Hepatocyte (in vitro differentiated cells): ENCODE data around the gene ABLIM2. TPM values are rescaled to one million over a fixed set of nuclear protein-coding genes. Genes with fewer than 3 reads are reported as not detected.

Experiments
- DNase-seq: peaks from one replicate; pipeline ENCODE4 v3.0.0-alpha.2; 2016; ENCODE audit warnings: low spot score
- H2AFZ ChIP-seq: fragments of 200-600 bp; sonication (generic); 2 replicates; pipeline ENCODE4 v1.6.0; 2016; ENCODE audit warnings: antibody characterized with exemption, mild to moderate bottlenecking
- H3K27ac ChIP-seq: fragments of 200-600 bp; sonication (generic); 2 replicates; pipeline ENCODE4 v1.5.1; 2016; ENCODE audit warnings: mild to moderate bottlenecking
- H3K27me3 ChIP-seq: fragments of 200-600 bp; sonication (generic); 2 replicates; pipeline ENCODE4 v1.6.1; 2016
- H3K36me3 ChIP-seq: fragments of 200-600 bp; sonication (generic); replicated peaks from 2 replicates; pipeline ENCODE4 v1.5.1; 2016; ENCODE audit warnings: low read depth; ENCODE audit not compliant: insufficient read depth
- H3K4me1 ChIP-seq: fragments of 200-600 bp; sonication (generic); 2 replicates; pipeline ENCODE4 v1.5.1; 2016; ENCODE audit warnings: mild to moderate bottlenecking, moderate library complexity; ENCODE audit not compliant: insufficient read depth
- H3K4me2 ChIP-seq: fragments of 200-600 bp; sonication (generic); 2 replicates; pipeline ENCODE4 v1.6.0; 2016
- H3K4me3 ChIP-seq: fragments of 200-600 bp; sonication (generic); 2 replicates; pipeline ENCODE4 v1.5.1; 2016; ENCODE audit warnings: mild to moderate bottlenecking
- H3K79me2 ChIP-seq: fragments of 200-600 bp; sonication (generic); 2 replicates; pipeline ENCODE4 v1.6.0; 2017; ENCODE audit warnings: mild to moderate bottlenecking
- H3K9me2 ChIP-seq: fragments of 200-600 bp; sonication (generic); replicated peaks from 2 replicates; pipeline ENCODE4 v1.6.0; 2017; ENCODE audit warnings: mild to moderate bottlenecking; ENCODE audit not compliant: insufficient read depth
- H3K9me3 ChIP-seq: fragments of 200-600 bp; sonication (generic); 2 replicates; pipeline ENCODE4 v1.5.1; 2016; ENCODE audit warnings: low read depth, mild to moderate bottlenecking
- H4K20me1 ChIP-seq: fragments of 200-600 bp; sonication (generic); 2 replicates; pipeline ENCODE4 v1.6.0; 2016; ENCODE audit warnings: mild to moderate bottlenecking; ENCODE audit not compliant: insufficient read depth, poor library complexity, severe bottlenecking
- EZH2 ChIP-seq: fragments of 200-600 bp; sonication (generic); IDR thresholded peaks from 2 replicates; pipeline ENCODE4 v1.6.1; 2016; ENCODE audit warnings: antibody characterized with exemption, mild to moderate bottlenecking, borderline replicate concordance
- EZH2phosphoT487 ChIP-seq: fragments of 200-600 bp; sonication (generic); IDR thresholded peaks from one replicate; pipeline ENCODE4 v1.6.1; 2018; ENCODE audit warnings: antibody characterized with exemption, mild to moderate bottlenecking, low read depth, moderate library complexity; ENCODE audit not compliant: unreplicated experiment, severe bottlenecking
- WGBS: methylation state at CpG from one replicate; pipeline ENCODE4 v1.1.6; 2016; ENCODE audit warnings: low lambda C conversion rate; ENCODE audit errors: missing lambda C conversion rate; 5-methylcytosine and 5-hydroxymethylcytosine counted together
- microRNA counts: library from miRNA; unstranded; fragments of <30 nt; microRNA quantifications from one replicate; lab custom pipeline; 2017
- microRNA-seq: library from miRNA; unstranded; fragments of <30 nt; microRNA quantifications from one replicate; pipeline ENCODE4, GENCODE V29; 2017
- polyA plus RNA-seq: library from polyadenylated mRNA; unstranded; fragments of >200 nt; fragmentation: Nextera tagmentation; extraction: Ambion mirVana; gene quantifications from 2 replicates; pipeline ENCODE4 v1.2.1, GENCODE V29; 2016
- small RNA-seq: library from RNA; depleted of rRNA; stranded (forward); fragments of <200 nt; gene quantifications from one replicate; pipeline ENCODE3, GENCODE V24; 2014
- total RNA-seq: library from RNA; depleted of rRNA; stranded (reverse); fragments of >200 nt; gene quantifications from 2 replicates; pipeline ENCODE4 v1.2.3, GENCODE V29; 2014
- TF ChIP-seq, protein P1 (sequence below): fragments of 200-600 bp; sonication (generic); IDR thresholded peaks from 2 replicates; pipeline ENCODE4 v1.5.1; 2016; ENCODE audit warnings: antibody characterized with exemption, mild to moderate bottlenecking; ENCODE audit not compliant: poor library complexity

The ABLIM2 gene
- total and polyA plus RNA-seq, 2 experiments from 2014 or later: 1.7 to 2.0 TPM

DNA sequence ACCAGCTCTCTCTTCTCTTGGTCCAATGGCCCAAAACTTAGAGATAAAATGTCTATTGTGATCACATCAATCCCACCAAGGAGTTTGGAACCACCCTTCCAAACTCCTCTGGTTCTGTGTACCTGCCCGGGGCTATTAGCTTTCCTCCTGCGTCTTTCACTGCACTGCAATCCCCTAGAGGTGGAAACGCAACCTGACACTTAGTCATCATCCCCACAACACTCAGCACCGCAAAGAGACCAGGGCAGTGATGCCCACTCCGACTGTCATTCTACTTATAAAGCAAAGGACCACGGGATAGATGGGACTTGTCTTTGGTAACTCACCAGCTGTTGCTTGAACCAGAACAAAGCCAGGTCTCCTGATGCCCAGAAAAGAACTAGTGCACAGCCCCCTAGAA lies 240.9 kb downstream of the ABLIM2 start:
- WGBS: 76% methylated on average over 6 of the region's 6 CpGs
- peaks cover 8% of the 10 kb centered on the region for H4K20me1 ChIP-seq

DNA sequence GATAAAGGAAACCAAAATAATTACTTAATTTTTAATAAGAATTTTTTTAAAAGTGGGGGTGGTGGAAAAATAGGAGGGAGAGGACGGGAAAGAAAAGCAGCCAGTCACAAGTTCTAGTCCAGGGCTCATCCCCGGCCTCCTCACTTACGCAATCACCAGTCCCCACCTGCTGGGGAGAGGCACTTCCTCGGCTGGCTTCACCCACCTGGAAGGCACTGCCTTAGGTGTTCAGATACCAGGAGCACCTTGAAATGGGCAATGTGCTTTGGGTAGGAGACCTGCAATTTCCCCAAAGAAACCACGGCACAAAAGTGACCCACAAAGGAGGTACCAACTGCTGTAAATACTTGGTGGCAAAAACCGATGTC lies 242.8 kb downstream of the ABLIM2 start:
- H3K79me2 ChIP-seq: peaks cover 84% of the 10 kb centered on the region
- peaks cover 8% of the 10 kb centered on the region for H4K20me1 ChIP-seq
- no peaks in the 10 kb centered on the region for H3K36me3 ChIP-seq
- H3K4me2 ChIP-seq: no peak overlapping the region
- peaks cover 10% of the 10 kb centered on the region for H3K4me1 ChIP-seq
- 77% methylated on average over 6 of the region's 6 CpGs for WGBS
- no peaks in the 10 kb centered on the region for H3K9me2 ChIP-seq
- H3K27ac ChIP-seq: no peak overlapping the region
- H3K27me3 ChIP-seq: no peaks in the 10 kb centered on the region
- TF ChIP-seq EZH2phosphoT487: no peak
- TF ChIP-seq, protein P1, sequence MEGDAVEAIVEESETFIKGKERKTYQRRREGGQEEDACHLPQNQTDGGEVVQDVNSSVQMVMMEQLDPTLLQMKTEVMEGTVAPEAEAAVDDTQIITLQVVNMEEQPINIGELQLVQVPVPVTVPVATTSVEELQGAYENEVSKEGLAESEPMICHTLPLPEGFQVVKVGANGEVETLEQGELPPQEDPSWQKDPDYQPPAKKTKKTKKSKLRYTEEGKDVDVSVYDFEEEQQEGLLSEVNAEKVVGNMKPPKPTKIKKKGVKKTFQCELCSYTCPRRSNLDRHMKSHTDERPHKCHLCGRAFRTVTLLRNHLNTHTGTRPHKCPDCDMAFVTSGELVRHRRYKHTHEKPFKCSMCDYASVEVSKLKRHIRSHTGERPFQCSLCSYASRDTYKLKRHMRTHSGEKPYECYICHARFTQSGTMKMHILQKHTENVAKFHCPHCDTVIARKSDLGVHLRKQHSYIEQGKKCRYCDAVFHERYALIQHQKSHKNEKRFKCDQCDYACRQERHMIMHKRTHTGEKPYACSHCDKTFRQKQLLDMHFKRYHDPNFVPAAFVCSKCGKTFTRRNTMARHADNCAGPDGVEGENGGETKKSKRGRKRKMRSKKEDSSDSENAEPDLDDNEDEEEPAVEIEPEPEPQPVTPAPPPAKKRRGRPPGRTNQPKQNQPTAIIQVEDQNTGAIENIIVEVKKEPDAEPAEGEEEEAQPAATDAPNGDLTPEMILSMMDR: no peak
- TF ChIP-seq EZH2: no peak
- no peak overlapping the region for H2AFZ ChIP-seq
- H3K4me3 ChIP-seq: no peak overlapping the region
- no peak for DNase-seq
- no peaks in the 10 kb centered on the region for H3K9me3 ChIP-seq

More for the DNA sequence above, 240.9 kb downstream of the ABLIM2 start:
- Histone ChIP-seq H3K9me2 (no peaks in the 10 kb centered on the region), H3K9me3 (no peaks in the 10 kb centered on the region), H3K4me1 (no peaks in the 10 kb centered on the region), H3K79me2 (peaks cover 87% of the 10 kb centered on the region), H3K27ac (no peak overlapping the region), H2AFZ (no peak overlapping the region), H3K4me2 (no peak overlapping the region), H3K4me3 (no peak overlapping the region), H3K27me3 (no peaks in the 10 kb centered on the region), H3K36me3 (no peaks in the 10 kb centered on the region)
- no peak for DNase-seq
- TF ChIP-seq, protein P1: no peak
- TF ChIP-seq EZH2phosphoT487 (no peak), EZH2 (no peak)

MicroRNAs encoded within 50 kb of the gene (microRNA counts, 767-probe panel; counts per million panel counts)
- not detected for microRNA hsa-miR-95 (lab: Ali Mortazavi, UCI)

Small RNA genes lying within 50 kb of the gene (microRNA-seq; reads per million reads assigned to microRNA genes)
- 273 reads per million, percentile 68 among the genes with 10 or more reads in this experiment for gene MIR95

Small RNA genes lying within 50 kb of the gene (small RNA-seq; reads per million reads assigned to genes)
- gene MIR95: 1.1 reads per million, percentile 73 among the genes with 10 or more reads in this experiment

Other genes starting within 250 kb of the ABLIM2 start
- 12.6 and 16.2 TPM in 2 replicates for gene AFAP1, start 219.0 kb downstream of the ABLIM2 start, total RNA-seq
- 6.9 and 9.3 TPM in 2 replicates for gene AFAP1, start 219.0 kb downstream of the ABLIM2 start, polyA plus RNA-seq
- gene SH3TC1, start 40.5 kb upstream of the ABLIM2 start, total RNA-seq: 16.5 and 35.4 TPM in 2 replicates
- 30.3 and 41.2 TPM in 2 replicates for gene SH3TC1, start 40.5 kb upstream of the ABLIM2 start, polyA plus RNA-seq
- gene HTRA3, start 110.9 kb upstream of the ABLIM2 start, total RNA-seq: 17.7 and 19.4 TPM in 2 replicates
- 34.9 and 39.4 TPM in 2 replicates for gene HTRA3, start 110.9 kb upstream of the ABLIM2 start, polyA plus RNA-seq